Measurements from ENCODE around the gene TMEM54.

TMEM54 gene

GRCh38 chr1:32886828-32887414 lies 14.3 kb downstream of the TMEM54 start:
- peaks cover 80 to 87% of the 10 kb centered on the region in 2 donors for H3K27me3 Mint-ChIP-seq
- DNase-seq (no peak), ATAC-seq (replicated peaks) (no peak)
- peaks cover under 1 to 14% of the 10 kb centered on the region in 2 donors for H3K4me1 Mint-ChIP-seq
- no peak overlapping the region for H3K27ac Mint-ChIP-seq
- H3K9me3 Mint-ChIP-seq: no peaks in the 10 kb centered on the region
- peaks cover 0 to under 1% of the 10 kb centered on the region in 2 donors for H3K36me3 Mint-ChIP-seq
- H3K4me3 Mint-ChIP-seq: no peak overlapping the region

- H3K9me3 Mint-ChIP-seq: no peaks in the 10 kb centered on the region
- peak; percentile 54 to 63 for ATAC-seq (replicated peaks)
- peaks cover 0 to 14% of the 10 kb centered on the region in 2 donors for H3K4me1 Mint-ChIP-seq
- no peaks in the 10 kb centered on the region for H3K36me3 Mint-ChIP-seq
- H3K4me3 Mint-ChIP-seq: peak within 1 kb of the TSS in 1 of 2 donors; percentile 23
- H3K27me3 Mint-ChIP-seq: peaks cover 74 to 80% of the 10 kb centered on the region in 2 donors
- no peak within 1 kb of the TSS for H3K27ac Mint-ChIP-seq
- no peak for DNase-seq
Observed at GRCh38 chr1:32886004-32886827, 15.0 kb downstream of the TMEM54 start, which contains the start of gene HPCA. HPCA (plus strand) TSS chr1:32886491; CDS start chr1:32888899, 2,408 bp downstream.

GRCh38 chr1:32885676-32886003 lies 15.5 kb downstream of the TMEM54 start:
- Mint-ChIP-seq H3K4me1 (peaks cover 0 to 14% of the 10 kb centered on the region in 2 donors), H3K27ac (no peak overlapping the region), H3K36me3 (no peaks in the 10 kb centered on the region), H3K27me3 (peaks cover 73 to 74% of the 10 kb centered on the region in 2 donors), H3K4me3 (peak overlapping the region in 1 of 2 donors; percentile 23), H3K9me3 (no peaks in the 10 kb centered on the region)
- DNase-seq (no peak), ATAC-seq (replicated peaks) (no peak)

- DNase-seq (no peak), ATAC-seq (replicated peaks) (no peak)
- peaks cover 0 to 14% of the 10 kb centered on the region in 2 donors for H3K4me1 Mint-ChIP-seq
- H3K27ac Mint-ChIP-seq: no peak overlapping the region
- peaks cover 64 to 65% of the 10 kb centered on the region in 2 donors for H3K27me3 Mint-ChIP-seq
- no peaks in the 10 kb centered on the region for H3K36me3 Mint-ChIP-seq
- no peaks in the 10 kb centered on the region for H3K9me3 Mint-ChIP-seq
- H3K4me3 Mint-ChIP-seq: no peak overlapping the region
Observed at GRCh38 chr1:32884726-32885125, 16.5 kb downstream of the TMEM54 start.

- Mint-ChIP-seq H3K27me3 (peaks cover 57 to 58% of the 10 kb centered on the region in 2 donors), H3K27ac (no peak overlapping the region), H3K9me3 (no peaks in the 10 kb centered on the region), H3K4me1 (peaks cover 0 to 14% of the 10 kb centered on the region in 2 donors), H3K36me3 (no peaks in the 10 kb centered on the region), H3K4me3 (no peak overlapping the region)
- ATAC-seq (replicated peaks) (no peak), DNase-seq (no peak)
Observed at GRCh38 chr1:32884032-32884372, 17.2 kb downstream of the TMEM54 start.

GRCh38 chr1:32883338-32884031 lies 17.7 kb downstream of the TMEM54 start:
- DNase-seq (no peak), ATAC-seq (replicated peaks) (no peak)
- Mint-ChIP-seq H3K9me3 (no peaks in the 10 kb centered on the region), H3K27ac (no peak overlapping the region), H3K36me3 (no peaks in the 10 kb centered on the region), H3K4me3 (no peak overlapping the region), H3K27me3 (peaks cover 52 to 53% of the 10 kb centered on the region in 2 donors), H3K4me1 (peaks cover 0 to 14% of the 10 kb centered on the region in 2 donors)

GRCh38 chr1:32881871-32882850 lies 19.0 kb downstream of the TMEM54 start:
- ATAC-seq (replicated peaks): no peak
- Mint-ChIP-seq H3K9me3 (no peaks in the 10 kb centered on the region), H3K27me3 (peaks cover 49 to 50% of the 10 kb centered on the region in 2 donors), H3K27ac (no peak overlapping the region), H3K4me3 (no peak overlapping the region), H3K4me1 (peaks cover 0 to 10% of the 10 kb centered on the region in 2 donors), H3K36me3 (no peaks in the 10 kb centered on the region)
- DNase-seq: no peak

GRCh38 chr1:32881291-32881690 lies 19.9 kb downstream of the TMEM54 start:
- Mint-ChIP-seq H3K27me3 (peaks cover 47 to 48% of the 10 kb centered on the region in 2 donors), H3K27ac (no peak overlapping the region), H3K36me3 (no peaks in the 10 kb centered on the region), H3K4me3 (no peak overlapping the region), H3K4me1 (peaks cover 4 to 11% of the 10 kb centered on the region in 2 donors), H3K9me3 (no peaks in the 10 kb centered on the region)
- no peak for ATAC-seq (replicated peaks)
- DNase-seq: no peak

- DNase-seq: no peak
- Mint-ChIP-seq H3K27me3 (peaks cover 38 to 39% of the 10 kb centered on the region in 2 donors), H3K4me1 (peaks cover 13 to 16% of the 10 kb centered on the region in 2 donors), H3K27ac (no peak overlapping the region), H3K4me3 (no peak overlapping the region), H3K36me3 (no peaks in the 10 kb centered on the region), H3K9me3 (no peaks in the 10 kb centered on the region)
- no peak for ATAC-seq (replicated peaks)
Observed at GRCh38 chr1:32878637-32879041, 22.6 kb downstream of the TMEM54 start.

GRCh38 chr1:32878183-32878582 lies 23.0 kb downstream of the TMEM54 start:
- peaks cover 34 to 35% of the 10 kb centered on the region in 2 donors for H3K27me3 Mint-ChIP-seq

GRCh38 chr1:32877211-32878110 lies 23.7 kb downstream of the TMEM54 start:
- Mint-ChIP-seq H3K4me1 (peaks cover 16 to 21% of the 10 kb centered on the region in 2 donors), H3K27me3 (peaks cover 38 to 39% of the 10 kb centered on the region in 2 donors), H3K9me3 (no peaks in the 10 kb centered on the region), H3K4me3 (no peak overlapping the region), H3K27ac (no peak overlapping the region), H3K36me3 (no peaks in the 10 kb centered on the region)
- DNase-seq (no peak), ATAC-seq (replicated peaks) (no peak)

More at GRCh38 chr1:32878183-32878582, 23.0 kb downstream of the TMEM54 start:
- DNase-seq: no peak
- Mint-ChIP-seq H3K4me1 (peaks cover 13 to 16% of the 10 kb centered on the region in 2 donors), H3K9me3 (no peaks in the 10 kb centered on the region), H3K27ac (no peak overlapping the region), H3K36me3 (no peaks in the 10 kb centered on the region), H3K4me3 (no peak overlapping the region)
- ATAC-seq (replicated peaks): no peak

GRCh38 chr1:32876341-32877210 lies 24.6 kb downstream of the TMEM54 start:
- Mint-ChIP-seq H3K36me3 (no peaks in the 10 kb centered on the region), H3K4me3 (no peak overlapping the region), H3K27me3 (peaks cover 44% of the 10 kb centered on the region in 2 donors), H3K9me3 (no peaks in the 10 kb centered on the region), H3K4me1 (peaks cover 17 to 30% of the 10 kb centered on the region in 2 donors), H3K27ac (peak overlapping the region; percentile 80)
- DNase-seq (peak; percentile 32), ATAC-seq (replicated peaks) (peak; percentile 81 to 83)
